ENCODE measurements around the gene TBC1D30.

- TF ChIP-seq CTCF (IDR thresholded peaks at IDR 0.05) = no peak
- no peak for TF ChIP-seq EP300 (IDR thresholded peaks at IDR 0.05)
- TF ChIP-seq POLR2AphosphoS5 (IDR thresholded peaks at IDR 0.05) = no peak
- no peak for TF ChIP-seq POLR2A (IDR thresholded peaks at IDR 0.05; ENCODE audit: low read depth)
Observed at GRCh38 chr12:64781280-64782190, 42.9 kb upstream of the TBC1D30 start.
